Activated naive CD4-positive, alpha-beta T cell treated with anti-CD3 and anti-CD28 coated beads for 36 hours (primary cell): ENCODE results near the gene BPIFB2. TPM values are rescaled to one million over a fixed set of nuclear protein-coding genes. Genes with fewer than 3 reads are reported as not detected.
"Not testable (repeated sequence)": the region's sequence is repeated elsewhere in the genome, so short reads cannot be mapped to it uniquely, and the experiment has no call there.

Experiments used
- CTCF ChIA-PET: fragments of 350-600 bp; sonication (Branson Sonifier 250); formaldehyde crosslinking; loops from one replicate; lab custom pipeline; 2021; ENCODE audit warnings: antibody characterized with exemption; lab: Charles Lee
- DNase-seq: peaks from one replicate; pipeline ENCODE4 v3.0.0-alpha.2; 2020
- H3K27ac Mint-ChIP-seq: one replicate; pipeline ENCODE4 v1.8.0; 2021; ENCODE audit warnings: mild to moderate bottlenecking, mixed read lengths
- H3K27me3 Mint-ChIP-seq: one replicate; pipeline ENCODE4 v1.8.0; 2021; ENCODE audit warnings: low read depth, mixed read lengths
- H3K36me3 Mint-ChIP-seq: one replicate; pipeline ENCODE4 v1.8.0; 2021; ENCODE audit warnings: low read depth, mixed read lengths
- H3K4me1 Mint-ChIP-seq: one replicate; pipeline ENCODE4 v1.8.0; 2021; ENCODE audit warnings: low read depth, mixed read lengths
- H3K4me3 Mint-ChIP-seq: one replicate; pipeline ENCODE4 v1.8.0; 2021; ENCODE audit warnings: mild to moderate bottlenecking, moderate library complexity, mixed read lengths
- H3K9me3 Mint-ChIP-seq: one replicate; pipeline ENCODE4 v1.8.0; 2021; ENCODE audit warnings: mixed read lengths
- intact Hi-C: fragments of 100-400 bp; cut with micrococcal nuclease; formaldehyde crosslinking; loops from one replicate; pipeline ENCODE4 v1.15.1; 2023
- total RNA-seq, 2 experiments: library from RNA; stranded (reverse); gene quantifications; one replicate each; pipeline ENCODE4 v1.2.3, GENCODE V29; 2021

BPIFB2 gene
- total RNA-seq, 2 experiments from 2014 or later: not detected

- CTCF ChIA-PET: interaction anchor here (0.7 to 4.9 kb wide), 5 partner anchors 21 to 473 kb away, joined by 3 to 30 read pairs (median 3); no protein-coding TSS in a partner anchor
- Mint-ChIP-seq H3K9me3 (peaks cover 9% of the 10 kb centered on the region), H3K36me3 (peaks cover 14% of the 10 kb centered on the region), H3K27me3 (no peaks in the 10 kb centered on the region), H3K4me3 (no peak overlapping the region), H3K27ac (no peak overlapping the region), H3K4me1 (peaks cover 74% of the 10 kb centered on the region)
- DNase-seq: peak; percentile 94
- intact Hi-C loops: loop anchor here (1.0 to 10.0 kb wide), 9 partner anchors 19 to 692 kb away; partner anchors contain the start of genes ACTL10, ASXL1, C20orf144 and COMMD7
Observed at GRCh38 chr20:32972181-32973076, 35.1 kb upstream of the BPIFB2 start.

DNA sequence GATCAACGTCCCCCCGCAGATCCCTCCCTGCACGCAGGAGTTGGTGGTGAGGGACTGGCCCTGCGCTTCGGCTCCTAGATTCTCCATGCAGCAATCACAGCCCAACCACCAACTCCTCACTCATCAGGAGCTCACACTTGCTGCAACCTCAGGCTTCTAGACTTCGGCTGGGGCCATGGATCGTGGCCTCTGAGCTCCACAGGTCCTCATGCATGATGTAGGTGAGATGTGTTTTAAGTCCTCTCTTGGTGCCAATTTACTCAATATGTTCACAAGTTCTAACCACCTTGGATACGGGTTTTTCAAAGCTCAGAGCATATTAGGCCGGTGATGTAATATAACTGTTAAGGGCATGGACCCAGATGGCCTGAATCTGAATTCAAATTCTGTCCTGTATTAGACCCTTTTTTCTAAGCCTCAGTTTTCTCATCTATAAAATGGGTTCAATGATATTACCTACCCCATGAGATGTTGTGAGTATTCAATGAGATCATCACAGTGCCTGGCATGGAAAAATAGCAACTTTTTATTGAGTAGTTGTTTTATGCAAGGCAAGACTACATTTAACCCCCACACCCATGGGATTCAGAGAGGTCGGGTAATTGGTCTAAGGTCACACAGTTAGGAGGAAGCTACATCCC lies 34.3 kb upstream of the BPIFB2 start:
- DNase-seq: no peak
- no peak overlapping the region for H3K27ac Mint-ChIP-seq
- H3K4me1 Mint-ChIP-seq: peaks cover 73% of the 10 kb centered on the region
- no peaks in the 10 kb centered on the region for H3K27me3 Mint-ChIP-seq
- intact Hi-C loops: loop anchor here (2.0 to 10.0 kb wide), 5 partner anchors 70 to 692 kb away; partner anchors contain the start of genes ACTL10, ASXL1, C20orf144 and COMMD7
- no peak overlapping the region for H3K4me3 Mint-ChIP-seq
- CTCF ChIA-PET: interaction anchor here (1.1 to 4.9 kb wide), 3 partner anchors 21 to 31 kb away, joined by 3 to 30 read pairs (median 3); partner anchors contain the start of gene SUN5
- H3K36me3 Mint-ChIP-seq: peaks cover 14% of the 10 kb centered on the region
- peaks cover 9% of the 10 kb centered on the region for H3K9me3 Mint-ChIP-seq

- Mint-ChIP-seq H3K36me3 (peaks cover 14% of the 10 kb centered on the region), H3K4me1 (peaks cover 60% of the 10 kb centered on the region)
- H3K9me3 Mint-ChIP-seq, DNase-seq, H3K27me3 Mint-ChIP-seq, H3K4me3 Mint-ChIP-seq, H3K27ac Mint-ChIP-seq: not testable (repeated sequence)
- intact Hi-C loops: loop anchor here (5.0 to 10.0 kb wide), 4 partner anchors 232 to 690 kb away; partner anchors contain the start of genes ACTL10, ASXL1, C20orf144 and COMMD7
- CTCF ChIA-PET: interaction anchor here (0.8 to 4.9 kb wide), 5 partner anchors 8 to 73 kb away, joined by 3 to 30 read pairs (median 3); partner anchors contain the start of gene SUN5
Observed at GRCh38 chr20:32974204-32975064, 33.1 kb upstream of the BPIFB2 start.

DNA sequence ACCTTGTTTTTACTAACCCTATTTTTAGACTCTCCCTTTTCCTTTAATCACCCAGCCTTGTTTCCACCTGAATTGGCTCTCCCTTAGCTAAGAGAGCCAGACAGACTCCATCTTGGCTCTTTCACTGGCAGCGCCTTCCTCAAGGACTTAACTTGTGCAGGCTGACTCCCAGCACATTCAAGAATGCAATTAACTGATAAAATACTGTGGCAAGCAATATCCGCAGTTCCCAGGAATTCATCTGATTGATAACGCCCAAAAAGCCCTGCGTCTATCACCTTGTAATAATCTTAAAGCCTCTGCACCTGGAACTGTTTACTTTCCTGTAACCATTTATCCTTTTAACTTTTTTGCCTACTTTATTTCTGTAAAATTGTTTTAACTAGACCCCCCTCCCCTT lies 32.4 kb upstream of the BPIFB2 start:
- H3K4me3 Mint-ChIP-seq, DNase-seq, H3K27ac Mint-ChIP-seq, H3K9me3 Mint-ChIP-seq, H3K27me3 Mint-ChIP-seq: not testable (repeated sequence)
- intact Hi-C loops: loop anchor here (10.0 kb wide), 1 partner anchor 690 kb away; the partner anchor contains the start of genes ACTL10 and C20orf144
- H3K36me3 Mint-ChIP-seq: peaks cover 14% of the 10 kb centered on the region
- CTCF ChIA-PET: interaction anchor here (1.6 kb wide), 1 partner anchor 73 kb away, joined by 3 read pairs; no protein-coding TSS in a partner anchor
- H3K4me1 Mint-ChIP-seq: peaks cover 53% of the 10 kb centered on the region

DNA sequence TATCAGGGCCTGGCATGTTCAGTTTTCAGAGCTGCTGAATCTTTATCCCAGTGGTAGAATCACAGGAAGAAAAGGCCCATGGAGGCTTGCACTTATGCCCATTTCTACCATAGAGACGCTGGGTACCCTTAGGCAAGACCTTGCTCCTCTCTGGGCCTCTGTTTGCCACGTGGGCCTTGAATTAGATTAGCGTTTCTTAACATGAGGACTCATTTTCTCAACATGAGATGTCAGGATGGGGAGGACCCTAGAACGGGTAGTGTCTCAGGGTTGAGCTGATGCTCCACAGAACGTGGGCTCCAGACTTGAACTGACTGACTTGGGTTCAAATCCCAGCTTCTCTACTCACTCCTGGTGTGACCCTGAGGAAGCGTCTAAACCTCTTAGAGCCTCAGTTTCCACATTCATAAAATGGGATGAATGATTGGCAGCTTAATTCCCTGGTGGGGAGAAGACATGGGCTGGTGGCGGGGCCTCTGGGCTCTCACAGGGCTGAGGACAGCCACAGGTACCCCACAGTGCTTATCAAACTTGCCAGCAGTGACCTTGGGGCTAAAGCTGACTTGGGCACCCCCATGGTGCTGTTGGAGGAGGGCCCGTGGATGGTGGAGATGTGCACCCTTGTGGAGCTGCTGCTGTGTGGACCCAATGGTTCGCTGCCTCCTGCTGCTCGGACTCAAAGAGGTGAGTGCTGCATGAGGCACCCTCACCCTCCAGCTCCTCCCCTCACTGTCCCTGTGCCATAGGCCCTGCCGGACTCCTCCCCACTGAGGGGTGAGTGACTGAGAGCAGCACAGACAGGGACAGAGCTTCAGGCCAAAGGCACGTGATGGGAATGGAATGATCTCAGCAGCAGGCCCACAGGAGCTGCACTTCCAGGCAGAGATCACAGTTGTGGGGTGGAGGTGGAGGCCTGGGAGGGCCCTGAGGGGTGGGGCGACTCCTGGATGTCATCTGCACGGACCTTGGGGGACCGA lies 31.5 kb upstream of the BPIFB2 start:
- Mint-ChIP-seq H3K9me3 (peaks cover 9% of the 10 kb centered on the region), H3K36me3 (peaks cover 14% of the 10 kb centered on the region), H3K4me3 (no peak overlapping the region), H3K27ac (peak overlapping the region; percentile 19), H3K27me3 (no peaks in the 10 kb centered on the region), H3K4me1 (peaks cover 46% of the 10 kb centered on the region)
- intact Hi-C loops: loop anchor here (10.0 kb wide), 1 partner anchor 689 kb away; the partner anchor contains the start of genes ACTL10 and C20orf144
- DNase-seq: peak; percentile 4
- CTCF ChIA-PET: interaction anchor here (1.8 to 2.3 kb wide), 2 partner anchors 16 to 30 kb away, joined by 6 to 8 read pairs; no protein-coding TSS in a partner anchor

GRCh38 chr20:32976746-32977145 lies 30.8 kb upstream of the BPIFB2 start:
- Mint-ChIP-seq H3K4me1 (peaks cover 45% of the 10 kb centered on the region), H3K4me3 (no peak overlapping the region), H3K36me3 (peaks cover 14% of the 10 kb centered on the region), H3K27me3 (no peaks in the 10 kb centered on the region), H3K9me3 (peaks cover 9% of the 10 kb centered on the region), H3K27ac (peak overlapping the region; percentile 41)
- intact Hi-C loops: loop anchor here (10.0 kb wide), 1 partner anchor 688 kb away; the partner anchor contains the start of genes ACTL10 and C20orf144
- peak; percentile 40 for DNase-seq
- CTCF ChIA-PET: interaction anchor here (1.8 to 2.3 kb wide), 2 partner anchors 15 to 31 kb away, joined by 6 to 8 read pairs; no protein-coding TSS in a partner anchor

DNA sequence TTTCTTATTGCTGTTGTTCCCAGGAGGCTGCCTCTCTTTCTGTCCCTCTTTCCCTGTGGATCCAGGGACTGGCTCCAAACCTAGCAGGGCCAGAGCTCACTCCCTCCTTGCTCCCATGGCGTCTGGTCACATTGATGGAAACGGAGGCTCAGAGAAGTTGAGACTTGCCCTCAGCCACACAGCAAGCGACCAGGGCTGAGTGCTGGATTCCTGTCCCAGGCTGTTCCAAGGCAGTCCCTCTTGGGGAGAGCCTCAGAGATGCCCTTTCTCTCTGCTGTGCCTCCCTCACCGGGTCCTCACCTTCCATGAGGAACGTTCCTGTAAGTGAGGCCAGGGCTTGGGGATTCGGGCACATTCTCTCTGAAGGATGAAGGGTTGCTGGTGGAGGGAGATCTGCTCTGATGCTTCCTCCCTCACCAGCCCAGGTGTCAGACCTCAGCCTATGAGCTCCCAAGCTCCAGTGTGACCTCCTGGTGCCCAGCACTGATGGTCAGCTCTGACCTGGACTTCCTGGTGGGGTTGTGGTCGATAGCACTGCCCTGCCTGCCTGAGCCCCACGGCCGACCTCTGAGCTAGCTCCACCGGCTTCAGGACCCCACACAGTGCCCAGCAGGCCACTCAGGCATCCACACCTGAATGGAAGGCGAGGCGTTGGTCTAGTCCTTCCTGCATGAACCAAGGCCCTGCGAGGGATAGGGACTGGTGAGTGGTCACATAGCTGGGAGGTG lies 30.1 kb upstream of the BPIFB2 start:
- intact Hi-C loops: loop anchor here (10.0 kb wide), 1 partner anchor 687 kb away; the partner anchor contains the start of genes ACTL10 and C20orf144
- H3K27ac Mint-ChIP-seq: no peak overlapping the region
- peak; percentile 2 for DNase-seq

GRCh38 chr20:32978009-32978335 lies 29.5 kb upstream of the BPIFB2 start:
- H3K27ac Mint-ChIP-seq: no peak overlapping the region
- H3K36me3 Mint-ChIP-seq: peaks cover 11% of the 10 kb centered on the region
- H3K4me1 Mint-ChIP-seq: peaks cover 44% of the 10 kb centered on the region
- CTCF ChIA-PET: no interaction called here
- peaks cover 9% of the 10 kb centered on the region for H3K9me3 Mint-ChIP-seq
- peak; percentile 5 for DNase-seq
- H3K4me3 Mint-ChIP-seq: no peak overlapping the region
- no peaks in the 10 kb centered on the region for H3K27me3 Mint-ChIP-seq
- intact Hi-C loops: loop anchor here (10.0 kb wide), 1 partner anchor 687 kb away; the partner anchor contains the start of genes ACTL10 and C20orf144

More for the DNA sequence above, 30.1 kb upstream of the BPIFB2 start:
- Mint-ChIP-seq H3K4me1 (peaks cover 46% of the 10 kb centered on the region), H3K27me3 (no peaks in the 10 kb centered on the region), H3K36me3 (peaks cover 14% of the 10 kb centered on the region), H3K4me3 (no peak overlapping the region), H3K9me3 (peaks cover 9% of the 10 kb centered on the region)
- CTCF ChIA-PET: interaction anchor here (0.6 to 2.3 kb wide), 3 partner anchors 15 to 32 kb away, joined by 3 to 8 read pairs (median 6); no protein-coding TSS in a partner anchor

DNA sequence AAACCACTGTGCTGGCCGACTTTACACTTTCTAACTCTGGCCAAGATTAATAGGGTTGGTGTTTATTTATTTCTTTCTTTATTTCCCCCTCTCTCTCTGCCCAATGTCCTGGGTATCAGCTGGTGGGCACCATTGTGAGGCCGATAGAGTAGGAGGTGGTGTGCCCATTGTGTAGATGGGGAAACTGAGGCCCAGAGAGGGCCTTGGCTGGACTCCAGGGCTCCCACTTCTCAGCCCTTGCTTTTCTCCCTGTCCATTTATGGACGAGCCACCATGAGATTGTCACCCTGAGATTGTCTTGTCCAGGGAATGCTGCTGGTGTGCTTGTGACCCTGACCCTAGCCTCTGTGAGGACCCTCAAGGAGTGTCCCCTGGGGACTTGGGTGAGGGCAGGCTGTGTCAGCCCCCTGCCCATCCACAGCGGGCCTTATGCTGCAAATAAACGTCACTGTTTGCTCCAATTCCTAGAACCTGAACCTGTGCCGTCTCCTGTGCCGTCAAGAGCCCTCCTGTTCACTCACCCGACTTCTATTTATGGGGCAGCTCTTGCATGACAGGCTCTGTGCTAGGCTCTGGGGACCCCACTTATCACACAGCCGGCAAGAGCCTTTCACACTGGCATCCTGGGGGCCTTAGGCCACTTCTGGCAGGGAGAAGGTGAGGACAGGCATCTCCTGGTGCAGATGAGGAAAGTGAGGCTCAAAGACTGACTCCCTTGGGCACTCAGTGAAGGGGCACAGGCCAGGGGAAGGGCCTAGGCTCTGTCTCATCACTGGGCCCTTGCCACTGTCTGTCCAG lies 28.1 kb upstream of the BPIFB2 start:
- CTCF ChIA-PET: interaction anchor here (0.6 kb wide), 1 partner anchor 28 kb away, joined by 3 read pairs; the partner anchor contains the start of gene BPIFB2
- Mint-ChIP-seq H3K27me3 (no peaks in the 10 kb centered on the region), H3K4me1 (peaks cover 37% of the 10 kb centered on the region), H3K27ac (no peak overlapping the region), H3K9me3 (peaks cover 9% of the 10 kb centered on the region), H3K4me3 (no peak overlapping the region), H3K36me3 (peaks cover 7% of the 10 kb centered on the region)
- intact Hi-C loops: loop anchor here (10.0 kb wide), 1 partner anchor 685 kb away; the partner anchor contains the start of genes ACTL10 and C20orf144
- no peak for DNase-seq
